Adipose tissue (tissue), 3 donors: ENCODE measurements around the gene VANGL2. TPM values are rescaled to one million over a fixed set of nuclear protein-coding genes. Genes with fewer than 3 reads are reported as not detected.

Source experiments
- H3K27ac ChIP-seq: one replicate; pipeline ENCODE4 v1.5.1; 2013; ENCODE audit warnings: low read depth, low read length
- WGBS, 3 donors: extraction: QIAGEN DNeasy Blood & Tissue Kit; methylation state at CpG; one replicate each; pipeline ENCODE4 v1.1.7; 2013; 5-methylcytosine and 5-hydroxymethylcytosine counted together
- polyA plus RNA-seq, 3 donors: library from polyadenylated mRNA; stranded (reverse); fragments of 200-250 nt; gene quantifications; one replicate each; pipeline ENCODE4 v1.2.3, GENCODE V29; 2013
- donor health status: healthy with polysubstance abuse.
- donor health status: Bipolar disorder and iron deficiency.
- donor health status: healthy.

VANGL2 gene
- polyA plus RNA-seq, 3 donors: 0.58 to 1.9 (median 1.2) TPM

DNA sequence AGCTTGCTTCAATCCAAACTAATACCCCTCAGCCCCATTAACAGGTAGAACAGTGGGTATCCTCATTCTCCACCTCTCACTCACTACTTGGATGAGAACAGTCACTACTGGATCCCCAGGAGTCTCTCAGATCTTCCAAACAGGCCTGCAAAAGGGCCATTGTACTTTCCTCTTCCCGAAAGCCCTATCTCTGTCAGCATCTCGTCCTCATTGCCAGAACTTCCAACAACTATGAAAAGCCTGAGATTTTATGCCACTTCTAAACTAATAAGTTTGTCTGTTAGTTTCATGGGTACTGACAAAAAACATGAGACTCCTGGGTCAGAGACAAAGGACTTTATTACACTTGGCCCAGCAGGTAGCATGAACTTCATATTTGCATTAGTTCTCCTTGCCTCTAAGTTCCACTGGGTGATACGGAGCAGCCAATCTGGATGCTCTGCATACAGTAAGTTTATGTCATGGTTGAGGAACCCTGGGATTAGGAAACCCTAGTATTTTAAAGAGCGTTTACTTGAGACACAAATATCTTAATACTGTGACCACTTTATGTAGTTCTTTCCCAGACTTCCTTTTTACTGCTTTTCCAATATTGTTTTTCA, 38.1 kb downstream of the VANGL2 start:
- 79 to 95% (median 83%) methylated on average over 4 of the region's 4 CpGs for WGBS, 3 donors
- no peak overlapping the region for H3K27ac ChIP-seq

DNA sequence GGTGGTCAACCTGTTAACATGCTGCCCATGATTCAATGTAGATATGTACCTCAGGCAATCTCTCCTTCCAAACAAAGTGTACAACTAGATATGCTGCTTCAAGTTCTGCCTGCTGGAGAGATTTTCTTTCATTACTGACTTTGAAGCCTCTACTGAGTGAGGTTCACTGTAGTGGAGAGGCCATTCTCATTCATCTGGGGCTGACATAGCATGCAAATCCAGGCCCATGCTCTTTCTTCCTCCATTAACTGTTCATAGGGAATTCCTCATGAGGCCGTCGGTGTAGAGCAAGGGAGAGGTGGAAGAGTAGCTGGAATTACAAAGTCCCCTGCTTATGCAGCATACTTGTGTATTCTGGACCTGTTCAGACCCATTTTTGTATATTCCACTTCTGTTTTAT, 38.6 kb downstream of the VANGL2 start:
- H3K27ac ChIP-seq: no peak overlapping the region
- 89 to 96% (median 93%) methylated on average over 2 of the region's 2 CpGs for WGBS, 3 donors

DNA sequence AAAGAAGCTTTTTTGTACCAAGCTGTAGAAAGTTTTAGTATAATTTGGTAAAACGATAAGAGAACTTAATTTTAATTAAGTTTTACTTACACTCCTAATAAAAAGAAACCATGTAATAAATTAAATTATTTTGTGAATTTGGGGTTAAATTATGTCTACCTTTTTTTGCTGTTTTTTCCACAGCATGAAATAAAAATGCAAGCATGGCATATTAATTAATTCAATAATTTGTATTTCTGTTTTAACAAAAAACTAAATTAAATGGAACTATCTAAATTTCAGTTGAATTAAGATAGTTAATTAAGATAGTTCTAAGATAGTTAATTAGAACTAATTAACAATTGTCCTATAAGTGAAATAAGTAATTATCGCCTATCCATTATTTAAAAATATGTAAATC, 39.4 kb downstream of the VANGL2 start:
- H3K27ac ChIP-seq: no peak overlapping the region
- WGBS, 3 donors: 48 to 69% (median 68%) methylated on average over 2 of the region's 2 CpGs

DNA sequence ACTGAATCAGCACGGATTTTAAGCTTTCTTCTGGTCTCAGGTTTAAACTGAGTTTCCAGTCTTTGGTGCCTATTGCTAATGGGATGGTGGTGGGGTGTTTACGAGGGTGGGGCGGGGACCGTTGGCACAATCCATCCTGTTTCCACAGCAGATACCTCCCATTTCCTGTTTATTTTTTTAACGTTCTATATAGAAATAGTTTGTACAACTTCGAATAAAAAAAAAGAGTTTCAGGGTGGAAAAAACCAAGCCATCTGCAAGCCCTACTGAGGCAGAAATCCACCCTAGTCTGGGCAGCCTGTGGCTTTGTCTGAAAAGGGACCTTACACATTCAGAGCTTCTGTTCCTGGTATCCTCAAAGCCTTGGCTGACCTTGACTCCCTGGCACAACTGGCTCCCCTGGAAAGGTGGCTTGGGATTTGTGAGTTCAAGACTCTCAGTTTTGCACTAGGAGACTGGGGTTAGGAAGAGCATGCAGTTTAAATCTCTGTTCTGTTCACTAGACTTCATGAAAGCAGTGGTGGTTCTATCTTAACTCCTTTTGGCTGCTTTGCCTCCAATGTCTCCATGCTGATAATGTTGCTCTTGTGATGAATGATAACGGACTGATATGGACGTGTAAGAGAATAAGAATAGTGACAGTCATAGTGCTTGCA, 46.7 kb downstream of the VANGL2 start:
- no peak overlapping the region for H3K27ac ChIP-seq
- WGBS, 3 donors: 44 to 68% (median 45%) methylated on average over 8 of the region's 8 CpGs

DNA sequence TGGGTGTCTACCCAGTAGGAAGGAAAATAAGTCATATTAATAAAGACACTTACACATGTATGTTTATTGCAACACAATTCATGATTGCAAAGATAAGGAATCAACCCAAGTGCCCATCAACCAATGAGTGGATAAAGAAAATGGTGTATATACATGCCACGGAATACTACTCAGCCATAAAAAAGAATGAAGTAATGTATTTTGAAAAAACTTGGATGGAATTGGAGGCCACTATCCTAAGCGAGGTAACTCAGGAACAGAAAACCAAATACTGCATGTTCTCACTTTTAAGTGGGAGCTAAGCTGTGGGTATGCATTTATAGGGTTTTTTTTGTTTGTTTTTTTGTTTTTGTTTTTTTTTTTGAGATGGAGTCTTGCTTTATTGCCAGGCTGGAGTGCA, 49.1 kb downstream of the VANGL2 start:
- WGBS, 3 donors: 90 to 93% (median 93%) methylated on average over 2 of the region's 2 CpGs

DNA sequence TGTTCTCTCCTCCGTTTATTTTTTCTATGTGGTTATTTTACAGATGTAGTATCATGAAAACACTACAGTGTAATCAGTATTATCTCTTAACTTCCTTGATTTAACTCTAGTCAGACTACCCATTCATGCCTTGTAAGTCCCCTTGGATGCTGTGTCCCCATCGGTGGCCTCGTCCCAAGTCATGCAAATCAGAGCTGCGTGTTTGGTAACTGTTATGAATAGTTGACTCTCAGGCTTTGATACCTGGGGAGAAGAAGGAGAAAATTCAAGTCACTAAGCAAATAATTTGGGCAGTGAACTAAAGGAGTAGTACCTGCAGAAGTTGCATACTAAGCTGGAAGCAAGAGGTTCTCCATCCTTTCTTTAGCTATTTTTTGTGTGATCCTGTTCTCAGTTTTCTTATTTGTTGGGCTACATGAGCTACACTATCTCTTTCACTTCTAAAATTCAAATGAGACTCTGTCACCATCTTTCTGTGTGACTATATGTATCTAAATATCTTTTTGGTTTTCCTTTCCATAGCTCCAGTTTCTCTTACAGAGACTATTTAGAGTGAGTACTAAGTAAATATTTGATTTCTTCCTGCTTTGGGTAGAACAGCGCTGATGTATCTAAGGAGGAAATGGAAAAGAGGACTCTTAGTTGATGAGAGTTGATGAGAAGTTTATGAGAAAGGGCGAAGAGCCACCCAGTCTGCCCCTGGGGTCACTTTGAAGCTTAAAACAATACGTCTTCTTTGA, 50.9 kb downstream of the VANGL2 start:
- WGBS, 3 donors: 63 to 84% (median 72%) methylated on average over 7 of the region's 7 CpGs
- no peak overlapping the region for H3K27ac ChIP-seq

More for the DNA sequence above, 49.1 kb downstream of the VANGL2 start:
- no peak overlapping the region for H3K27ac ChIP-seq

DNA sequence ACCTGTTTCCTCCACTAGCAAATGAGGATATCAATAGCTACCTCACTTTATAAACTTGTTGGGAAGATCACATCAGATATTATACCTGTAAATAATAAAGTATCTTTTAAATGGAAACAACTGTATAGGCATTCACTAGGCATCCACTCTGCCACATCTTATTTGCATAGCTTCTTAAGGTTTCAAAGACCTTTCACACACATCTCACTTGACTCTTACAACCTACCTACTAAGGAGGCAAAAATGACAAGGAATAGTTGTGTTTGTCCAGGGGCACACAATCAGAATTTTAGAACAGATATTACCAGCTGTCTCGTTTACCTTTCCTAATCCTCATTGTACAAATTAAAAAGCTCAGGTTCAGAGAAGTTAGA, 51.5 kb downstream of the VANGL2 start:
- H3K27ac ChIP-seq: no peak overlapping the region
- WGBS, 3 donors: 80 to 90% (median 84%) methylated on average over 1 of the region's 1 CpG

DNA sequence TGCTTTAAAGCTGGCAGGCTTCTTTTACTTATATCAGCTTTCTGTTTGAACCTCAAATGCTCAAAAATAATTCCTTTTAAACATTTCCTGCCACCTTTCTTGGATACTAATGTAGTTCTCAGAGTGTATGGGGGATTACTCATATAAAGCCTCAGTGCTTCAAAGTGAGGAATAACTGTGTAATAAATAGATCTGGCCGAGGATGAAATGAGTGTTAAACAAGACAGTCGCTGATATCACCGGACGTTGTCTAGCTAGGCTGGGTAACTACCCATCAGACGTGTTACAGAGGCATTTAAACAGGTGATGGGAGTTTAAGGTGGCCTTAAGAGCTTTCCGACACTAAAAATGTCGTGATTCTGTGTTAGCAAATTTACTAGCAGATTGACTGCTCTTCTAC, 53.1 kb downstream of the VANGL2 start:
- 74 to 87% (median 79%) methylated on average over 7 of the region's 7 CpGs for WGBS, 3 donors
- no peak overlapping the region for H3K27ac ChIP-seq

DNA sequence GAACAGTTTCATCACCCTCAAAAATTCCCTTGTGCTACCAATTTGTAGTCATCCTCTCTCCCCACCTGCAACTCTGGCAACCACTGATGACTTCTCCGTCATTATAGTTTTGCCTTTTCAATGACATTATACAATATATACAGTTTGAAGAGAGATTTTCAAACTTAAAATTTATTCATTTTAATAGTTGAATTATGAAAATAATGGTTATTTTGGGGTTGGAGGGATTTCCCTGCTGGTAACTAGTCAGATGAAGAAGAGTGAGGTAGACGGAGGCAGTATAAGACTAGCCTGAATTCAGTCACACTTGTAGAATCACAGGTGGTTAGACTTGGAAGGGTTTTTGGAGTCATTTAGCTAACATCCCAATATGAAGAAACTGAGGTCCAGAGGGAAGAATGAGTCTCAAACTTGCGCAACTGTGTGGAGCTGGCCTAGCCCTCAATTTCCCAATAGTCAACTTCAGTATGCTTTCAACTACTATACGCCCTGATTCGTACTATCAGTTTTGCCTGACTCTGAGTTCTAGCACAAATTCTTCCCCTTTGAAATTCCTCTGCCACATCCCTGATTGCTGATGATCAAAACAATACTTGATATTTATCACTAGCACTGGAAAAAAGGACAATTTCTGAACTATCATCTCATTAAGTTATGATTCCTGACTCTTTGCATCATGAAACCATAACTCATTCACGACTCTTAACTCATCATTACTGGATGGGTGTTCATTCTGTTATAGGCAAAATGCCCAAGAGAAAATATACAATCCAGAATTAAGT, 54.2 kb downstream of the VANGL2 start:
- 87 to 93% (median 89%) methylated on average over 6 of the region's 6 CpGs for WGBS, 3 donors
- H3K27ac ChIP-seq: no peak overlapping the region

DNA sequence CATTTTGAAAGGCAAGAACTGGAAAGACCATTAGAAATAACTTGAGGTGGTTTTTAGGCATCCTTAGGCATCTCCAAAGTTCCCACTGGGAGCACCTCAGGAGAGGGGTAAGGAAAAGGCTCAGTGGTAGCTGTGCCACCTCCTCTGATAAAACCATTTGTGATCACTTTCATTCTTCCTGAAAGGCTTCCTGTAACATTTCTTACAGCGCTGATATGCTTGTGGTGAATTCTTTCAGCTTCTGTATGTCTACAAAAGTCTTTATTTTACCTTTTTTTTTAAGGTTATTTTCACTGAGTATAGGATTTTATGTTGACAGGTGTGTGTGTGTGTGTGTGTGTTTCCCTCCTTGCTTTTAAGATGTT, 54.8 kb downstream of the VANGL2 start:
- no peak overlapping the region for H3K27ac ChIP-seq
- WGBS, 3 donors: 67 to 92% (median 82%) methylated on average over 1 of the region's 1 CpG

DNA sequence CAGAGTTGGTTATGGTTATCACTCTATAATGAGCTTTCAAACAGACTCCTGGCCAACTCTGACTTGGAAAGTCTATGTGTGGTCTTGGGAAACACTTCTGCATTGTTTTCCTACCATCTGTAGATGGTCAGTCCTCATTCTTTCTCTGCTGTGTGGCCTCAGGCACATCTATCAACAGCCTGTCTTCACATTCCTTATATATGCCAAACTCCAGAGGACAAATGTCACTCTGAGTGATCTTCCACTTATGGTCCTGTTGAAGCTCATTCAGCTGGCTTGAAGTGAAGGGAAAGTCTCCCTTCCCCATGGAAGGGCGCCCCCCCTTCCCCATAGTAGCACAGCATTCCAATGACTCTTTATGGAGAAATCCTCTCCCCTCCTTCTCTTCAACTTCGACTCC, 58.7 kb downstream of the VANGL2 start:
- H3K27ac ChIP-seq: no peak overlapping the region
- WGBS, 3 donors: 39 to 62% (median 56%) methylated on average over 2 of the region's 2 CpGs

DNA sequence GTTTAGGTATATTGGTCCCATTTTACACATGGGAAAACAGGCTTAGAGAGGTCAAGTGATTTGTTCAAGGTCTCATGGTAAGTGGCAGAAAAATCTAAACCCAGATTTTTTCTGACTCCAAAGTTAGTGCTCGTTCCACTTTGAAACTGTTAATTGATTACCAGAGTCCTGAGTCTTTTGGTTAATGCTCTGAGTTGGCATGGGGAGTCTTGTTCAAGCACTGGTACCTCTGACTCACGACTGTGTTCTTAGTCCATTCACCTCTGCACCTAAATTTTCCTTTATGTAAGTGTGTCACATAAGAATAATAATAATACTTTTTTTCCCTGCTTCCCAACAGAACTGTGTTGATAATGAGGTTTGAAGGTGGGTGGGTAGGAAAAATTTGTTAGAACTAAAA, 59.3 kb downstream of the VANGL2 start:
- 70 to 87% (median 83%) methylated on average over 2 of the region's 2 CpGs for WGBS, 3 donors
- no peak overlapping the region for H3K27ac ChIP-seq

DNA sequence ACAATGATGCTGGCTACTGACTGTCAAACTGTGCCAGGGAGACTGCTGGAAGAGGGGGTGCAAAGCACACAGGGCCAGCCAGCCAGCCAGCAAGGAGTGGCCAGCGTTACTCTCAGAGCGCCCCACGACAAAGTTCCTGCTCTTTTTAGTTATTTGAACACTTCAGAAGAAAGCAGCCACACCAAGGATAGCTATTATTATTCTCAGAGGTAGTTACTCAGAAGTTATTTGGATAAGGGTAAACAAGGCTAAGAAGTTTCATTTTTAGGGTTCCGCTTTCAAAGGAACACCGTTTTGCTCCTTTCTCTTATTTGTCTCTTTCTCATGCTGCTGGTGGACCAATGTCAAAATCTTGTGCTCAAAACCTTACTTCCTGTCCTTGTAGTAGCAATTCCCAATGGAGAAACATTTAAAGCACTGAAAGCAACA, 59.9 kb downstream of the VANGL2 start:
- WGBS, 3 donors: 67 to 85% (median 76%) methylated on average over 5 of the region's 5 CpGs

DNA sequence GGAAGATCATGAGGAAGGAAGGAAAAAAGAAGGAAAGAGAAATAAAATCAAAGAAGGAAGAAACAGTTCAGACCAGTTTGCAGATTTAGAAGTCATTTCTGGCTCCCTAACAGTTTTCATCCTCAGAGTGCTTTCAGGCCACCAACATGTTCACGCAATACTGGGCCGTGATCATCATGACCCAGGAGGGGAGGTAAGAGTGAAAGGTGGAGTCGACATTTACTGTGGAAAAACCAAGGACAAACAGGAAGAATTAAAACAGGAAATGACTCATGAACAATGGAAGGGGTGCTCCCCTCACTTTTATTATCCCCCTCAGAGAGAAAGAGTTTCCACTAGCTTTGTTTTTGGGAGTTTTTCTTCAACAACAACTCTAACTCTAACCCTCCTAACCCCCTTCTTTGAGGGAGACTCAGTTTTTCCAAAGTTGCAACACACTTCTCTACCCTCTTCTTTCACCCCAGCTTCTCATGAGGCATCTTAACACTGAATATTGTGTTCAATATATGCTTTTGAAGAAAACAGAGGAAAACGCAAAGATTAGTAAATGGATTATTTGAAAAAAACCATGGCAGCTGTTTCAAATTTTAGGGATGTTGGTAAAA, 60.4 kb downstream of the VANGL2 start:
- H3K27ac ChIP-seq: no peak overlapping the region
- WGBS, 3 donors: 45 to 76% (median 55%) methylated on average over 4 of the region's 4 CpGs

More for the DNA sequence above, 59.9 kb downstream of the VANGL2 start:
- no peak overlapping the region for H3K27ac ChIP-seq

DNA sequence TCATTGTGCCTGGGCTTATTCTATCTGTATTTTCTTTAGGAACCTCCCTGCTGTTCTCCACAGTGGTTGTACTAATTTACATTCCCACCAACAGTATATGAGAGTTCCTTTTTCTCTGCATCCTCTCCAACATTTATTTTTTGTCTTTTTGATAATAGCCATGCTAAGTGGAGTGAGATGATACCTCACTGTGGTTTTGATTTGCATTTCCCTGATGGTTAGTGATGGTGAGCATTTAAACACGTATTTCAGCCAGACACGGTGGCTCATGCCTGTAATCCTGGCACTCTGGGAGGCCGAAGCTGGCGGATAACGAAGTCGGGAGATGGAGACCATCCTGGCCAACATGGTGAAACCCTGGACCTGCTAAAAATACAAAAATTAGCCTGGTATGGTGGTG, 64.8 kb downstream of the VANGL2 start:
- 95 to 97% (median 96%) methylated on average over 6 of the region's 6 CpGs for WGBS, 3 donors
- no peak overlapping the region for H3K27ac ChIP-seq

DNA sequence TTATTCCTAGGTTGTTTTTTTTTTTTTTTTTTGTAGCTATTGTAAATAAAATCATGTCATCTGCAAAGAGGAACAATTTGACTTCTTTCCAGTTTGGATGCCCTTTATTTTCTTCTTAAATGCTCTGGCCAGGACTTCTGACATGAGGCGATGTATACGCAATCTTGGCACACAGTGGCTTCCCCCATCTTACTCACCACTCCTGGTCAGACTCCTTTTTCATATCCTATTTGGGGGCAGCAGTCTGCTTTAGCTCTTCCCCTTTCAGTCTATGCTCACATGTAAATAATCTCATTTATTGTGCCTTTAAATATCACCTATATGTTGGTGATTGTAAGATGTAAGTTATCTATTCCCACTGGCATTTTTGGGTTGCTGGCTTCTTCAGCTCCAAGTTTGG, 66.6 kb downstream of the VANGL2 start:
- H3K27ac ChIP-seq: no peak overlapping the region
- WGBS, 3 donors: 85 to 90% (median 86%) methylated on average over 2 of the region's 2 CpGs

DNA sequence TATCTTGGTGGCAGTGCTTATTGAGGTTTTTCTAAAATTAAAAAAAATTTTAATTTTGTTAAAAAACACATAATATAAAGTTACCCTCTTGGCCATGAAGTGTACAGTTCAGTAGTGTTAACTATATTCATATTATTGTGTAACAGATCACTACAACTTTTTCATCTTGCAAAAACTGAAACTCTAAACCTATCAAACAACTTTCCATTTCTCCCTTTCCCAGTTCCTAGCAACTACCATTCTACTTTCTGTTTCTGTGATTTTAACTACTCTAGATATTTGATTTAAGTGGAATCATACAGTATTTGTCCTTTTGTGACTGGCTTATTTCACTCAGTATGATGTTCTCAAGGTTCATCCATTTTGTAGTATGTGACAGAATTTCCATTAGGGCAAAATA, 67.2 kb downstream of the VANGL2 start:
- H3K27ac ChIP-seq: no peak overlapping the region

DNA sequence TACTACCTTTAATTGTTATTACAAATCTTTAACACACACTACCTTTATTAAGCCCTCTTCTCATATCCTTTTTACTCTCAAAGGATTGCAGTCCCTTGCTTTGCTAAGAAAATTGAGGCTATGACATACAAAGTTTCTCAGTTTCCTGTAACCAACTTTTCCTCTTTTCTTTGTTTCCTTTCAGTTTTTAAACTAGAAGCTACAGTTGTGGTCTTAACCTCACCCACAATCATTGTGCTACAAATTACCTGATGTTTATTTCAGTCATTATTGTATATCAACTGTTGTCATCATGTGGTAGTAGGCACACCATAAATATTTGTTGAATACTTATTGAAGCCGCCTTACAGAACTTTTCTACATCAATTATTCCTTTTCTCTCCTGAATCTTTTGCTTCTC, 70.9 kb downstream of the VANGL2 start:
- H3K27ac ChIP-seq: no peak overlapping the region
- 93 to 96% (median 93%) methylated on average over 1 of the region's 1 CpG for WGBS, 3 donors

DNA sequence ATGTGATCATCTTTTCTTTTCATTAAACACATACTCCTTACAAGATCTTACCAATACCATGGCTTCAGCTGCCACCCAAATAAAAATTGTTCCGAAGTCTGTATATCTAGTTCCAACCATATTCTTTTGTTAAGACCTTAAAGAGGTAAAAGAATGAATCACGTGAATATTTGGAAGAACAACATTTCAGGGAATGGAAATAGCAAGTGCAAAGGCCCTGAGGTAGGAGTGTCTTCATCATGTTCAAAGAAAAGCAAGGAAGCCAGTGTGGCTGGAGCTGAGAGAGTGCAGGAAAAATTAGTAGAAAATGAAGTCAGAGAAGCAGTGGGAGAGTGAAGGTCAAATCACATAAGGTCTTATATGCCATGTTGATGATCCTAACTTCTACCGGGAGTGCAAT, 71.7 kb downstream of the VANGL2 start:
- WGBS, 3 donors: 87 to 93% (median 87%) methylated on average over 3 of the region's 3 CpGs
- H3K27ac ChIP-seq: no peak overlapping the region
